Bronchial smooth muscle cell (primary cell): ENCODE results near the gene CAMKV. TPM values are rescaled to one million over a fixed set of nuclear protein-coding genes. Genes with fewer than 3 reads are reported as not detected.

Experiments
- total RNA-seq: library from RNA; depleted of rRNA; stranded (reverse); fragments of >200 nt; gene quantifications from 2 replicates; pipeline ENCODE4 v1.2.1, GENCODE V29; 2014

The CAMKV gene
- total RNA-seq, result not detected in 2 replicates

DNA sequence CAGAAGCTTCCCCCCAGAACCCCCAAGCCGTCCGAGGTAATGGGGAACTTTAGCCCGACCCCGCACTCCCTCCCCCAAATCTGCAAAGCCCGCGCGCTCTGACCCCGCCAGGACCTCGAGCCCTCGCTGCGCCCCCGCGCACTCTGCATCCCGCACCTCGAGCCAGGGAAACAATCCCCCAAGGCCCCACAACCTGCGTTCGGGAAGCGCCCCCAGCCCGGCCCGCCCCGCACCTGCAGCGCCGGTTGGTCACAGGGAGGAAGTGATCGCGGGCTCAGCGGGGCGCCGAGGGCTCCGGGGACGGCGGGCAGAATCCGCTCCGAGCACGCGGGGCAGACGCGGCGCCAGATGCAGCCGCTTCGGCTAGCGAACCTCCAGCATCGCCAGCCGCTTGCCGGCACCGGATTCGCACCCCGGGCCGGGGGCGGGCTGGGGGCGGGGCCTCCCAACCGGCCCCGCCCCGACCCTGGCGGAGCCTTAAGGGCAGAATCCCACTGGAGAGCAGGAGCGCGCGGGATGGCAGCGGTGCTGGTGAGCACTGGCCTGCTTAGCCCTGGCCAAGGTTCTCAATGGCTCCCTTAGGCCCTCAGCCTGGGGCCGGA lies at the start of gene CAMKV:
Gene CAMKV (minus strand): TSS at position 382 of the 602 bp plus-strand sequence. CDS start 7,518 bp downstream, outside the sequence.

DNA sequence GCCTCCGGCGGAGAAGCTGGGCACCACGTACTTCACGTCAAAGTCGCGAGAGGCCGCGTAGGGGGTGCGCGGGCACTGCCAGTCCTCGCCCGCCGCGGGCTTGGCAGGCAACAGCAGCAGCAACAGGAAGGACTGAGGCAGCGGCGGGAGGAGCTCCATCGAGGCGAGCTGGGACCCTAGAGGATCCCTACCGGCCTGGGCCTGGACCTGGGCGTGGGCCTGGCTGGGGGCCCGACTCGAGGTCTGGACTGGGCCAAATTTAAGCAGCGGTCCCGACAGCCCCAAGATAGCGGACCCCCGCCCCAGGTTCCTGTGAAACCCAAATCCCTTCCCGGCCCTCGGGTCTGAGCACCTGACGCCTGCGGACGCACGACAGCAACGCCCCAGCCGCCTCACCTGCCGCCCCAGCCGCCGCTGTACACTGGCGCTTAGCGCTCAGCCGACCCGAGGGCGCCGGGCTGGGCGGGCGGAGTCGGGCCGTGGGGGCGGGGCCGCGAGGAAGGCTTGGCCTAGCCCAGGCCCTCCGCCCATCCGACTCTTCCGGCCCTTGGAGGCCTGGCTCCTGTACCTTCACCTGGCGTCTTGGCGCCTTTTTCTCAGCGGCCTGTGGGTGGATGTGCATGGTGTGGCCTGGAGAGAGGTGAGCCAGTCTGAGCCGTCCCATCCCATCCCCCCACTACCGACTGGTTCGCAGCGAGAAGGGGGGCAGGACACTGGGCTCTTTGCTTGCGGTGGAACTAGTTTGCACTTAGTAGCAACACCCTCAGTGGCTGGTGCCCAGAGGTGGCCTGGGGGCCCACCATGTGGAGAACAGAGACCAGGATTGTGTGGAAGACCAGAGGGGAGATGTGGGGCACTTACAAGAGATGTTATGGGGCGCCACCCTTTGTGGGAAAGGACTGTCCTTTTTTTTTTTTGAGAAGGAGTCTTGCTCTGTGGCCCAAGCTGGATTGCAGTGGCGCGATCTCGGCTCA lies 34.0 kb upstream of the CAMKV start, which contains the start of gene MST1R:
Gene MST1R (minus strand): TSS at position 423 of the 974 bp plus-strand sequence. CDS start 264 bp downstream, at position 159.

GRCh38 chr3:49856181-49857005 lies 13.3 kb downstream of the CAMKV start, which contains the start of gene TRAIP:
TSS of gene TRAIP (minus strand) at chr3:49856564. CDS start at chr3:49856453, 111 bp downstream.

GRCh38 chr3:49813497-49814174 lies 56.1 kb downstream of the CAMKV start, which contains the start of gene UBA7:
TSS of gene UBA7 (minus strand) at chr3:49813953. CDS start at chr3:49813787, 166 bp downstream.

Other genes starting within 250 kb of the CAMKV start
- gene APEH, start 195.6 kb downstream of the CAMKV start, total RNA-seq, result 103 and 115 TPM in 2 replicates
- gene MST1, start 180.4 kb downstream of the CAMKV start, total RNA-seq, result 8.3 and 9.9 TPM in 2 replicates
- 18.8 and 22.7 TPM in 2 replicates for gene RNF123, start 180.3 kb downstream of the CAMKV start, total RNA-seq
- gene AMIGO3, start 150.2 kb downstream of the CAMKV start, total RNA-seq, result under 0.01 and 0.34 TPM in 2 replicates
- 16.5 and 25.4 TPM in 2 replicates for gene GMPPB, start 146.0 kb downstream of the CAMKV start, total RNA-seq
- 23.2 and 31.9 TPM in 2 replicates for gene IP6K1, start 83.4 kb downstream of the CAMKV start, total RNA-seq
- gene CDHR4, start 70.0 kb downstream of the CAMKV start, total RNA-seq, result 0.16 and 0.43 TPM in 2 replicates
- gene INKA1, start 66.6 kb downstream of the CAMKV start, total RNA-seq, result 10.1 and 12.1 TPM in 2 replicates
- gene UBA7, start 56.0 kb downstream of the CAMKV start, total RNA-seq, result 53.9 and 64.4 TPM in 2 replicates
- 0.77 and 2.4 TPM in 2 replicates for gene TRAIP, start 13.3 kb downstream of the CAMKV start, total RNA-seq
- 0.32 and 0.86 TPM in 2 replicates for gene MST1R, start 34.0 kb upstream of the CAMKV start, total RNA-seq
- 8.4 and 11.2 TPM in 2 replicates for gene MON1A, start 59.9 kb upstream of the CAMKV start, total RNA-seq
- gene RBM6, start 70.2 kb upstream of the CAMKV start, total RNA-seq, result 32.7 and 43.5 TPM in 2 replicates
- gene RBM5, start 219.0 kb upstream of the CAMKV start, total RNA-seq, result 115 and 400 TPM in 2 replicates